Measurements from ENCODE around the gene UBE2N.

The UBE2N gene

DNA sequence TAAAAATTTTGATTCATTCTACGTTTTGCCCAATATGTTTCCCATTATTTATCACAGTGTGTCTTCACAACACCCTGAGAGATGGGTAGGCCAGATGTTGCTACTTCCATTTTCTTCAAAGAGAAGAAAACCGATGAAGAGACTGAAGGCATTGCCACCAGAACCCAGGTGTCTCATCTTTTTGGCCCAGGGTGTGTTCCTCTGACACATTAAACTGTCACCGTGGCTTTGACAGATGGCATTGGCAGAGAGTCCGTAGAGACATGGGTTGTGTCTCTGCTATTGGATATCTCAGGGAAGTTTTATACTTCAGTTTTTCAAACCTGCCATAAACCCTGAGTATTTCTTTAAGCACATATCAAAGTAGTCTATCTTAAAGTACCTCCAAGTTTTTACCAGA is 75.3 kb downstream of the UBE2N start:
- Histone ChIP-seq H3K27ac (peak overlapping the region in 1 of 2 donors; percentile 28), H3K4me3 (no peak overlapping the region)
- TF ChIP-seq, protein P1, sequence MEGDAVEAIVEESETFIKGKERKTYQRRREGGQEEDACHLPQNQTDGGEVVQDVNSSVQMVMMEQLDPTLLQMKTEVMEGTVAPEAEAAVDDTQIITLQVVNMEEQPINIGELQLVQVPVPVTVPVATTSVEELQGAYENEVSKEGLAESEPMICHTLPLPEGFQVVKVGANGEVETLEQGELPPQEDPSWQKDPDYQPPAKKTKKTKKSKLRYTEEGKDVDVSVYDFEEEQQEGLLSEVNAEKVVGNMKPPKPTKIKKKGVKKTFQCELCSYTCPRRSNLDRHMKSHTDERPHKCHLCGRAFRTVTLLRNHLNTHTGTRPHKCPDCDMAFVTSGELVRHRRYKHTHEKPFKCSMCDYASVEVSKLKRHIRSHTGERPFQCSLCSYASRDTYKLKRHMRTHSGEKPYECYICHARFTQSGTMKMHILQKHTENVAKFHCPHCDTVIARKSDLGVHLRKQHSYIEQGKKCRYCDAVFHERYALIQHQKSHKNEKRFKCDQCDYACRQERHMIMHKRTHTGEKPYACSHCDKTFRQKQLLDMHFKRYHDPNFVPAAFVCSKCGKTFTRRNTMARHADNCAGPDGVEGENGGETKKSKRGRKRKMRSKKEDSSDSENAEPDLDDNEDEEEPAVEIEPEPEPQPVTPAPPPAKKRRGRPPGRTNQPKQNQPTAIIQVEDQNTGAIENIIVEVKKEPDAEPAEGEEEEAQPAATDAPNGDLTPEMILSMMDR (IDR thresholded peaks at IDR 0.05): no peak
- DNase-seq (ENCODE audit: low spot score): no peak

DNA sequence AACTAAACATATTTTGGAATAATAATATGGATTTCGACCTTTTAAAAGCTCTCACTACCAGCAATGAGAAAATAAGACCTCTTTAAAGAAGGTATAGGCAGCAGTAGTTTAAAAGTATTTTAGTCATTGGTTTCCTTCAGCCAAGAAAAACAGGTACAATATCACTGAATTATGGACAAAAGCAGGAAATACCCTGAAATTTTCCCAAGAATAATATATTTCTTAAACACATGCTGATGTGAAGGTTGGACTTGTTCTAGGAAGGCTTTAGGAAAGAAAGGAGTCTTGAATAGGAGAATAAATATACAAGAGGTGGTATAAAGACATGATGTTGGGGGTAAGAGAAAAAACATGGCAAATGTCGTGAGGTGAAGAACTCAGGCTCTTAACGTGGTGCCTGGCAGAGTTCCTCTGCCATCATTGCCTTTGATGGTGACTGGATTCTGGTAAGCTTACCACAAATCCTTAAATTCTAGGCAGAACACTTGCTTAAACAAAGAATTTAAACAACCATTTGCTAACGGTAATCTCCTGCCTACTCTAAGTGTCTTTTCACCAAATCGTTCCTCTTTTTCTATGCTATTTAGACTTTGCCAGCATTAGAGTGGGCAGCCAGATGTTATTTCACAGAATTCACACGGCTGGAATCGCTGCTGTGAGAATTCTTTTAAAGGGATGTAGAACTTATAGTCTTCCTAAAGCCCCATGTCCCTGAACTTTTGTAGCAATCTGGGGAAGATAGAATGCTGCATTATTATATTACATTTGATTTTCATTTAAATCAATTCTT is 75.9 kb downstream of the UBE2N start:
- Histone ChIP-seq H3K27ac (peak overlapping the region in 1 of 2 donors; percentile 28), H3K4me3 (no peak overlapping the region)
- TF ChIP-seq, protein P1 (IDR thresholded peaks at IDR 0.05): no peak
- no peak for DNase-seq (ENCODE audit: low spot score)

DNA sequence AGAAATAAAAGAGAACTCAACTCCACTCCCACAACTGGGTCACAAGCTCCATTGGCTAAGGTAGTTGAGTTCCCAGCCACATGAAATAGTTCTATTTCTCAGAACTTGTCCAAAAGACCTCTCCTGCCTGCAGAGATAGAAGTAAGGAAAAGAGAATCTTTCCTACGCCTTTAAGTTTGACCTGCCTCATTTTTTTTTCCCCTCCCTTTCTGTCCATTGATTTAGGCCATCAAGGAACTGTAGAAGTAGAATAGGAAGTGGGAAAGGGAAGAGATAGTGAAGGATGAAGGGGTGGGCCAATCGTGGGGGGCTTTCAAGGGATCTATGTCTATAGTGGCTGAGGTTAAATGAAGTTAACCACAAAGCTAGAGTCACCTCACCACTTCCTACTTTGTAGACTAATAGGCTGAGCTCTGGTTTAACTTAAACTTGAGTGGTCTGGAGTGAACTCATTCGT is 77.9 kb downstream of the UBE2N start:
- Histone ChIP-seq H3K4me3 (no peak overlapping the region), H3K27ac (no peak overlapping the region)
- no peak for DNase-seq (ENCODE audit: low spot score)
- TF ChIP-seq, protein P1 (IDR thresholded peaks at IDR 0.05): no peak

DNA sequence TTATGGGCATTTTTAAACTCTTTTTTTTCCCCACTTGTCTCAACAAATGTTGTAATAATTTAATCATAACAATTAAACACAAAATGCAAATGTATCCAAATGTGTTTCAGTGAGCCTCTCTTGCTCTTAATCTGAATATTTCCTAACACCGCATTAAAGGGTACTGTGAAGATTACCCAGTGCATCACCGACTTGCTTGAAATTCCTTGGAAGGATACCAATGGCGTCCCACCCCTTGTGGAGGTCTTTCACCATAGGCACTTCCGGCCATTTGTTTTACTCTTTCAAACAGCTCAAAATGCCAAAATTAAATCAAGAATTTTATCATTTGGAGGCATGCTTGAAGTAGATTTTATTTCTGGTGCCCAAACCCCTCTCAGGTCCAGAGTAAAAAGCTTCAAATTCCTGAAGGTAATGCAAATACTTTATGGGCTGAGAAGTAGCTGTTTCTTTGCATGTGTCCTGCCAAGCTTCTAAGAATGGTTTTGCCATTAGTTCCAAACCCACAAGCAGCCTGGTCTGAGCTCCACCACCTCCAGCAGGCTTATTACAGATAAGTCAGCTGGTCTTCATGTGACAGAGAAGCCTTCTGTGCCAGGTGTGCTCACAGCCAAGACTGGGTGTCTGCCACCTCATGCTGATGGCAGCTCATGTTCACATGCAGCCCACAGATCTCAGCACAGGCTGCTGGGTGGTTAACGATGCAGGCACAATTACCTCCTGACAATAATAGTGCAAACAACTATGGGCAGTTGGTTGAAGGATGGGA is 80.4 kb downstream of the UBE2N start:
- H3K27ac ChIP-seq: peak overlapping the region; percentile 31 to 36
- TF ChIP-seq, protein P1 (IDR thresholded peaks at IDR 0.05): no peak
- H3K4me3 ChIP-seq: no peak overlapping the region
- DNase-seq (ENCODE audit: low spot score): no peak

DNA sequence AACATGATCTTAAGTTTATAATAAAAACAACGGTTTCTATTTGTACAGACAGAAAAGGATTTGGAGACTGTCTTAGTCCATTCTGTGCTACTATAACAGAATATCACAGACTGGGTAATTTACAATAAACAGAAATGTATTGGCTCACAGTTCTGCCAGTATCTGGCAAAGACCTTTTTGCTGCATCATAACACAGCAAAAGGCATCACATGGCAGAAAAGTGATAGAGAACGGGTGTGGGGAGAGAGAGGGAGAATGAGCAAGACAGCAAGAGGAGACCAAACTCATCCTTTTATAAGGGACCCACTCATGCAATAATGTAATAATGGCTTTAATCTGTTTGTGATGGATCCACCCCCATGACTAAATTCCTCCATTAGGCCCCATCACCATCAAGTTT is 81.1 kb downstream of the UBE2N start:
- Histone ChIP-seq H3K4me3 (no peak overlapping the region), H3K27ac (peak overlapping the region; percentile 31 to 36)
- no peak for DNase-seq (ENCODE audit: low spot score)
- TF ChIP-seq, protein P1 (IDR thresholded peaks at IDR 0.05): no peak

DNA sequence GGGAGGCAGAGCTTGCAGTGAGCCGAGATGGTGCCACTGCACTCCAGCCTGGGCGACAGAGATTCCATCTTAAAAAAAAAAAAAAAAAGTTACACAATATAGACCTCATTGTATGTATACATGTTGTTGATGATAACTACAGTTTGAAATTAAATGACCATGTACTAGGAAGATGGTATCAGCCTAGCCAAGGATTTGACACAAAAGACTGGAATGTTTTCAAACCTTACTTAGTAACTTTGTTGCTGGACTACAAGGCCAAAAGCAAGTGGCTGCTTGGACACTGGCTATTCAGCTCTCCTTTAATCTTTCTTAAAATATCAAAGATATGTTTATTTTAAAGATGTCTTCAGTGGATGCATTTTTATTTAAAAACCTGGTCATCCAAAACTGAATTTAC is 82.9 kb downstream of the UBE2N start:
- TF ChIP-seq, protein P1 (IDR thresholded peaks at IDR 0.05): no peak
- no peak overlapping the region for H3K27ac ChIP-seq
- DNase-seq (ENCODE audit: low spot score): no peak
- no peak overlapping the region for H3K4me3 ChIP-seq

Measured in coronary artery (tissue), 2 donors.